Neural progenitor cell (in vitro differentiated cells): Measurements from ENCODE around the gene SAMD4A.

Source experiments
- EZH2 ChIP-seq: fragments of 200-600 bp; sonication (generic); IDR thresholded peaks from 2 replicates; pipeline ENCODE4 v1.6.1; 2017; ENCODE audit warnings: antibody characterized with exemption, mild to moderate bottlenecking, moderate library complexity
- TF ChIP-seq, protein P1 (sequence below): fragments of 200-600 bp; sonication (generic); IDR thresholded peaks from 2 replicates; pipeline ENCODE4 v1.5.1; 2017; ENCODE audit warnings: antibody characterized with exemption, mild to moderate bottlenecking

GRCh38 chr14:54667026-54667744 is 100.3 kb downstream of the SAMD4A start:
- TF ChIP-seq, protein P1, sequence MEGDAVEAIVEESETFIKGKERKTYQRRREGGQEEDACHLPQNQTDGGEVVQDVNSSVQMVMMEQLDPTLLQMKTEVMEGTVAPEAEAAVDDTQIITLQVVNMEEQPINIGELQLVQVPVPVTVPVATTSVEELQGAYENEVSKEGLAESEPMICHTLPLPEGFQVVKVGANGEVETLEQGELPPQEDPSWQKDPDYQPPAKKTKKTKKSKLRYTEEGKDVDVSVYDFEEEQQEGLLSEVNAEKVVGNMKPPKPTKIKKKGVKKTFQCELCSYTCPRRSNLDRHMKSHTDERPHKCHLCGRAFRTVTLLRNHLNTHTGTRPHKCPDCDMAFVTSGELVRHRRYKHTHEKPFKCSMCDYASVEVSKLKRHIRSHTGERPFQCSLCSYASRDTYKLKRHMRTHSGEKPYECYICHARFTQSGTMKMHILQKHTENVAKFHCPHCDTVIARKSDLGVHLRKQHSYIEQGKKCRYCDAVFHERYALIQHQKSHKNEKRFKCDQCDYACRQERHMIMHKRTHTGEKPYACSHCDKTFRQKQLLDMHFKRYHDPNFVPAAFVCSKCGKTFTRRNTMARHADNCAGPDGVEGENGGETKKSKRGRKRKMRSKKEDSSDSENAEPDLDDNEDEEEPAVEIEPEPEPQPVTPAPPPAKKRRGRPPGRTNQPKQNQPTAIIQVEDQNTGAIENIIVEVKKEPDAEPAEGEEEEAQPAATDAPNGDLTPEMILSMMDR = no peak
- TF ChIP-seq EZH2 = no peak
